GM18507 (cell line): ENCODE measurements around the gene LIPN.

Source experiments
- DNase-seq: peaks from one replicate; pipeline ENCODE4 v3.0.0; 2011; ENCODE audit warnings: low read depth; ENCODE audit not compliant: insufficient read length; ENCODE audit errors: extremely low spot score
- FAIRE-seq: peaks from 2 replicates; lab custom pipeline; 2011; peaks lifted over from hg19 to GRCh38; lab: Jason Lieb, UNC

LIPN gene

DNA sequence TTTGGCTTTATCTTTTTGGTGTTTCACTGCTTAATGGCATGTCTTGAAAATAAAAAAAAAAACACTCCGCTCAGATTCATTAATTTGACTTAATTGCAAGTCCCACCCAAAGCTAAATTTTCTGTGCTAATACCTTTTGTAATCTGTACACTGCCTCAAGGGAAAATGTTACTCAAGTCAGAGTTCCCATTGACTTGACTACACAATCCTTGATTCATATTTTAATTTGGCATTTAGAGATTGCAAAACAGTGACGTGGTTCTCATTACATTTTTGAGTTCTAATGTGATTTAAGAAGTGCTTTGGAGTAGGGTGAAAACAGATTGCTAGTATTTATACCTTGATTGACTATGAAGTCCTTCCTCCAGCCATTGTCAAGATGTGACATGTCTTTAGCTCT, 21.4 kb downstream of the LIPN start:
- FAIRE-seq (no peak), DNase-seq (no peak)

DNA sequence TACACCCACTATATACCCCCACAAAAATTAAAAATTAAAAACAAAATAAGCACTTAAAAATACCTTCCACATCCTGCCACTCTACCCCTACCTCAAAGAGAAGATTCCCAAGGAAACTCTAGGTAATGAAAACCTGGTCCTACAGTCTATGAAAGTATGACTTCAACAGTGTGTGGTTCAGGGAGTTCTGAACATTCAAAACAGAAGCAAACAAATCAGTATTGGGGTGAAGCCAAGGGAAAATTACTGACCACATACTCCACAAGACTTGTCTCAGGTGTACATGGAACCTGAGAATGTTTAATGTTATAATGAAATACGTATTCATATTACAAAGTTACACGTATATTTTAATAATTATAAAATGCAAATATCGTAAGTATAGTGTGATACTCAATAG, 22.4 kb downstream of the LIPN start:
- DNase-seq: no peak
- FAIRE-seq: peak; percentile 39

DNA sequence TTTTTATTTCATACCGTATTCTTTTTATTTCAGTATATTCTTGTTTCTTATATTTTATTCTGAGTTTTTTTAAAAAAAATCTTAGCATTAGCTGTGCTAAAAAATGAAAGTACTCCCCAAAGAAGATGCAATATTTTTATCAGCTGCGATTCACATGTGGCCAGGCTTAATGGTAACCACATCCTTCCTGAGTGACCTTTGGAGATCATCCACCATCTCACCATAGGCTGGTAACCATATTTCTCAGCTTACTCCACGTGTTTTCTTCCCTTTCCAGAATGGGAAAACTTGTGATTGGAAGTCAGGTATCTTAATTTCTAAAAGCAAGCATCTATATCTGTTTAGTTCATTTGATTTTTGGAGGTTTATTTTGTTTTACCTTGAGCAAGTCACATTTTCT, 23.9 kb downstream of the LIPN start:
- peak; percentile 72 for FAIRE-seq

DNA sequence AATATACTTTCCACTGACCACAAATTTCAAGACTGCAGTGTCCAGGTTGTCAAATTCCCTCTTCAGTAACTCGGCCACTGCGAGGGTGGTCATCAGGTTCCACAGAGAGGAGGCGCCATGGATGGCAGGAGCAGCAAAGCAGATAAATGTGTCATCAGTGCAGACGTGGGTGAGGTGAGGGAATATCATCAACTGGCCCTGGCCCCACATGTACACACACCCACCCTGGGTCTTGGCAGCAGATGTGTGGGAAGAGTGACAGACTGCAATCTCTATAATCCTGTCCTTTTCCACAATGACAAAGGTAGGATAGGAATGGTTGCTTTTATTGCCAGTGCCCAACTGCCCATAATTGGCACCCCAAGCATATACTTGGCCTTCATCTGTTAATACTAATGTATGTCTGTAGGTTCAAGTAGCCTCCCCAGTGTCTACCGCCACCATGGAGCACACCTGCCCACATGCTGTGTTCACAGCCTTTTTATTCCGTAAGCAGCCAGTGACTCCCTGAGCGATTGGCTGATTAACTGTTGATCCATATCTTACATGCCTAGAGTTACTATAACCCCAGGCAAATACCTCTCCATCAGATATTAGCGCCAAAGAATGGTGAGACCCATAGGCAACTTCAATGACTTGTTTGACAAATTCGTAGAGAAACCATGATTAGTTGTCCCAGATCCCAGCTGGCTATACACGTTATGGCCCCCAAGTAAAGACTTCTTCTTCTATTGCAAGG, 26.4 kb downstream of the LIPN start:
- no peak for FAIRE-seq
- no peak for DNase-seq

More for the DNA sequence above, 23.9 kb downstream of the LIPN start:
- DNase-seq: no peak

DNA sequence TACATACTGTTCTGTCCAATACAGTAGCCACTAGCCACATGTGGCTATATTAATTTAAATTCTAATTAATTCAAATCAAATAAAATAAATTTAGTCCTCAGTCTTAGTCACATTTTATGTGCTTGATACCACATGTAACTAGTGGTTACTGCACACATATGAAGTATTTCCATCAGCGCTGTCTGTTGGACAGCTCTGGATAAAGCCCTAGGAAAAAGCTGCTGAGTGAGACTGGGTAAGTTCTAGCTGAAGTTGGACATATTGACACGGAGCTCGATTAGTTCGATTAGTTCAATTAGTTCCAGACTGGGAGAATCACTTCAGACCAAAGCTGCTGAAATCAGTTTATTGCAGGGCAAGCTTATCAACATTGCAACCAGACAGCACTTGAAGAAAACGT, 27.6 kb downstream of the LIPN start:
- FAIRE-seq (no peak), DNase-seq (no peak)

DNA sequence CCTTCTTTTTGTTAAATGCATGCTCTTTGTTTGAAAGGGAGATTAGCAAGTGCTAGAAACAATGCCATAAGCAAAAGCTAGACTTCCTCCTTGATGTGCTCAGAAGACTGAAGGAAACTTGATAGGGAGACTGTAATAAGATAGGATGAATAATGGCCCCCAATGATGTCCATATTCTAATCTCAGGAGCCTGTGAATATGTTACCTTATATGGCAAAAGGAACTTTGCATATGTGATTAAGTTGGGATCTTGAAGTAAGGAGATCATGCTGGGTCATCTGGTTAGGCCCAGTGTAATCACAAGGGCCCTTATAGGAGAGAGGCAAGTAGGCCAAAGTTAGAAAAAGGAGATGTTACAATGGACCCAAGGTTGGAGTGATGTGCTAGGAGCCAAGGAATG, 29.1 kb downstream of the LIPN start:
- no peak for FAIRE-seq
- no peak for DNase-seq

DNA sequence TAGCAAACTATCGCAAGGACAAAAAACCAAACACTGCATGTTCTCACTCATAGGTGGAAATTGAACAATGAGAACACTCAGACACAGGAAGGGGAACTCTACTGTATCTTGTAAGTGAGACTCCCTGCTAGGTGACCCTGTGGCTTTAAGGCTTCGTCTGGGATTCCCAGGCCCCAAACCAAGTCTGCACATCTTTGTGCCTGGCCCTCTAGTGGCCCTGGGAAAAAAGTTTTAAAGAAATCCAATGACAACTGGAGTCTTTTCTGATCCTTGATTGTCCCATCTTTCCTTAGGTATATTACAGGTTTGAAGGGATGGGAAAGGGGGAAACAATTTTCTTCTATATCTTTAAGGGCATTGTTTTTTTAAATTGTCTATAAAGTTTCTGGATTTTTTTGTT, 32.1 kb downstream of the LIPN start:
- FAIRE-seq: peak; percentile 67

DNA sequence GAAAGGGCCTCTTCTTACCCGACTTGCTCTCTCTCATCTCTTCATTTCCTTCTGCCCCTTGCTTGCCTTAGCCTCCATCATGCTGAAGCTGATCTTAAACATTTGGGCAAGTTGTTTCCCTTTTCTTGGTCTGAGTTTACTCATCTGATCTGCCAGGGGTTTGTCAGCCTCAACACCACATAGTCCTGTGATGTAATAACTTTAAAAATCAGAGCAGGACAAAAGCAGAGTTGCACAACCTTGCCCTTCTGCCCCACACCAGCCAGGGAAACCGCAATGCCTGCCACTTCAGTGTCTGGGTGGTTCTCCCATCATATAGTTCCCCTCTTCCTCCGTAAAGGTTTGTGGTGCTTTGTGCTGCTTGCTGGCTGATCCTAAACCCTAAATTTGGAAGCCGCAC, 32.8 kb downstream of the LIPN start:
- DNase-seq: no peak
- FAIRE-seq: peak; percentile 50

More for the DNA sequence above, 32.1 kb downstream of the LIPN start:
- DNase-seq: no peak

DNA sequence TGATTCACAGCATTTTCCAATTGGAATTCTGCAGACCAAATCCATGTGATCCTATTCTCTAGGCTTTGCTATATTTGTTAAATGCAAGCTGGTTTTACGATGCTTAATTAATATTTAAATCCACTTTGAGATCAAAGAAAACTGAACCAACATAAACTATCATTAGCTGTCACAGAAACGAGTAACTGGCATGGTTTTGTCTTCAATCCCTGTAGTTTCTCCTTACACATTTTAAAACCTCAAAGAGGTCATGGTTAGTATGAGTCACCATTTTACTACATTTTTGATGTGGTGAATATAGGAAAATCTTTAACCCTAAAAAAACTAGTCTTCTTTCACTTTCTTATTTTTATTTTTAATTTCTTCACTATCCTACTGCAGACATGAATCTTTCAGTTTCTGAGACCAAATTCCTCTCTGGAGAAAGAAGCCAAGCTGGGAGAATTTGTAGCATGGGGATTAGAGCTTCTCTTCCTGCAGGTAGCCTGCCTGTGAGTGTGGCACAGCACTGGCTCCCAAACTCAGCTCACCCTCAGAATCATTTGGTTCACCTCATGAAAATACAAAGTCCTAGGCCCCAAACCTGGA, 34.0 kb downstream of the LIPN start:
- DNase-seq: no peak
- FAIRE-seq: peak; percentile 18

DNA sequence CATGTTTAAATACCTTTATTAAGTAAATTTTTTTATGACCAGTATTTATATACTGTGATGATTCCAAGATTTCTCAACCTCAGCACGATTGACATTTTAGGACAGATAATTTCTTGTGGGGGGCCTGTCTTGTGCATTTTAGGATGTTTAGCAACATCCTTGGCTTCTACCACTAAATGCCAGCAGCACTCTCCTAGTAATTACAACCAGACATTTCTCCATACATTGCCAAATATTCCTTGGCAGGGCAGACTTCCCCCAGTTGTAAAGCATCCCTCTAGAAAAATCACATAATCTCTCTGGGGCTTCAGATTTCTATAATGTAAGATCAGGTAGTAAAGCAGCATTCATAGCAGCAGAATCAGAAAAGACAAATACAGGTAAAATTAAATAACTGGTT, 34.9 kb downstream of the LIPN start:
- FAIRE-seq: no peak
- DNase-seq: no peak

DNA sequence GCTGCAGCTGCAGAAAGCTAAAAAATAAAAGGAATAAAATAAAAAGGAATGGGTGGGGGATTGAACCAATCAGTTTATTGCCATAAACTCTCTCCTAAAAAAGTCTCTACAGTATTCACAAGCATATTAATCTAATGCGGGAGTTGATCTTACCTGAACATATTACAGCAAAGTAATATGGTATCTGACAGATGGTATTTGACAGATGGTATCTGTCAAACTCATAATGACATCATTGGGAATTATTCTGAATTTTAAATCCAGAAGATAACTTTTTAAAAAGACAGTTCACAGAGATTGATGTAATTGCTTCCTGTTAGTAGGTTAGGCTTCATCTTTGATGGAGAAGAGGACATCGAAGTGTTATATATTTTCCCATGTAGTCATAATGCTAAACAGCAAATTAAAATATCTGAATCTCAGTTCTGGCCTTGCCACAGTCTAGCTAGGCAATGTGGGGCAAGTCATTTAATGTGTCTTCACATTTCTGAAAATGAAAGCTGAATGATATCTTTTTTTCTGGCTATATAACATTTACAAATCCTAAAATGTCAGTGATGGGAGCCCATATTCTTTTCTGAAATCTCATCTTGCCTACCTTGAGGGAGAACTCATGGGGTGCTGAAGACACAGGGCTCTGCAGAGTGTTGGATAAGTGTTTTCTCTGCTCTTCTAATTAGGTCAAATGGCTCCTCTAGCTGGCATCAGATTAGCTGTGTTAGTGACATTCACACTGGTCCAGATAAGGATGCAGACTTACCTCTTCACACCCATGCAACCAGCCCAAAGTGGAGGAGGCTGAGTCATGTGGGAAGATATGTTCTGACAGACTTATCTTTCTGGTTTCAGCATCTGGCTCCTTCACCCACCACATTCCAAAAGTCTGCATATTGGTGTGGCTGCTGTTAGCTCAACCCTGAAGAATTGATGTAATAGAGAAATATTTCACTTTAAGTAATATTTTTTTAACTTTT, 40.6 kb downstream of the LIPN start:
- FAIRE-seq (no peak), DNase-seq (no peak)

DNA sequence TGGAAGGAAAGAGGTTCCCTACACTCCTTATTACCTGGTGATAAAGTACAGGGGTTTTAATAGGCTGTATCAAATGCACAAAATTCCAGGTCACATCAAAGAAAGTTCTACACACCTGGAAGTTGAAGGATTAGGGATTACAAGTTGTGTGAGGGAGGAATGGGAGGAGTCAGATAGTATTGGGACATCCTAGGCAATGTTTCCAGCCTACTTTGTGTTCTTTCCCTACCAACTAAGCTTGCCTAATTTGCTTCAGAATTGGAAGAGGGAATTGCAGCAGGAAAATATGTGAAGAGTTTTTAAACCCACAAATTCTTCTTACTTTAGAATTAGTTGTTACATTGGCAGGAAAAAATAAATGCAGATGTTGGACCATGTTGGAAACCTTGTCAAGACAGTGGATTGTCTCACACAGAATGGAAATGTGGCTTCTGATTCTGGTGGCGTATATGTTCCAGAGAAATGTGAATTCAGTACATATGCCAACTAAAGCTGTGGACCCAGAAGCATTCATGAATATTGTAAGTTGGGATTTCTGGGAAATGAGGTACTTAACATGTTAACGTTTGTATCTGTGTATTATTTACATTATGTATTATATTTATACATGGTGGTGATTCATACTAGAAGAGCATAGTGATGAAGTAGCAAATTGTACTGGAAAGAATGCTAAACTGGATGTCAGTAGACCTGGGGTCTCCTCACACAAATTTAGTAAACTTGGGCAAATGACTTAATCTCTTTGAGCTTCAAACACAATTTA, 42.9 kb downstream of the LIPN start, which contains the start of gene LIPM:
TSS of gene LIPM (plus strand) at position 208 of the 763 bp plus-strand sequence. CDS start at position 375, 167 bp downstream.
- FAIRE-seq: no peak
- DNase-seq: no peak

DNA sequence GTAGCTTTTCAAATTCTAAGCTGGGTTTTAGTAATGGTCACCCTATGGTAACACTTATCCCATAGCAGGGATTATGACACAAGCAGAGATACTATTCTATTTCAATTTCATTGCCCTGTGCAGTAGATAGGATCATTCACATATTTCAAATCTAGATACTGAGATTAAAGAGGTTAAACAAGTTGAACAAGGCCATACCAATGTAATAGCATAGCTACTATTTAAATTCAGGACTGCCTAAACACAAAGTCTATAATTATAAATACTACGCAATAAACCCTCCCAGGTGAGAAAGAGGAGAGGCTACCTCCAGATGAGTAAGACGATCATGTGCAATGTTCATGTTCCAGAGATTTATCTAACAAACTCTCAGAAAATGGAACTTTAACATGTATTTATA, 43.8 kb downstream of the LIPN start:
- no peak for FAIRE-seq

DNA sequence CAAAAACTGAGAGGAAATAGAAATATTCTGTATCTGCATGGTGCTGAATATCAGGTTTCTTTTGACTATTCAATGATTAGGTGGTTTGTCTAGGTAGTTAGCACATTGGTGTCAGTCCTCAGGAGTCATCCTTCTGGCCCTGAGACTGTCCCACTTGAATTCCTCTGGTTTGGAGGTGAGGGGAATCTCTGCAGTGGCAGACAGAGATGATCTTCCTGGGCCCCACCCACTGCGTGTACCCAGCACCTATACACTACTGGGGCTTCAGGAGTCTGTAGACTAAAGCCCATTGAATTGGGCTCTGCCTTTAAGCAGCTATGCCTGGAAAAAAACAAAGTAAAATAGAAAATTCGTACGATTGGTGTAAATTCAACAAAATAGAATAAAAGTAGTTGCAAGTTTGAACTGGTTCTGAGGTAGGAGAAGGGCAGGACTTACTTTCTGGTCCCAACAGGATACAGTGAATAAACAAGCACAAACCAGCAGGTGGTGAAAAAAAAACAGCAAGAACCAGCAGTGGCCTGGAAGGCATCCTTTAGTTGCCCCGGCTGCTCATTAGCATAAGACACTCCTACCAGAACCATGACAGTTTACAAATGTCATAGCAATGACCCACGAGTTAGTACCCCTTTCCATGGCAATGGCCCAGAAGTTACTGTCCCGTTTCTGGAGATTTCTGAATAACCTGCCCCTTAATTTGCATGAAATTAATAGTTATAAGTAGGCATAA, 44.4 kb downstream of the LIPN start:
- FAIRE-seq (no peak), DNase-seq (no peak)

More for the DNA sequence above, 43.8 kb downstream of the LIPN start:
- no peak for DNase-seq

DNA sequence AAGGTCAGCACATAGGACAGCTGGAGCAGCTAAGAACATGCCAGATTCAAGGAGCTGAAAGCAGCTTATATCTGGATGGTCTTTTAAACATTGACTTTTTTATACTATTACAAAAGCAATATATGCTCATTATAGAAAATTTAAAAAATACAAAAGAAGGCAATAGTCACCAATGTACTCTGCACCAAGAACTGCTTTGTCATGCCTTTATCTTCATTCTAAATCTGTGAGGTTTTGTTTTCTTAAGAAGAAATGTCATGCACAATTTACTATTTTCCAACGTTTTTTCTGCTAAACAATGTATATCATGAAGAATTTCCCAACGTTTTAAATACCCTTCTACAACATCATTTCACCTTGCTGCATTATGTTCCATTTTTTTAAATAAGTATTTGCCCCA, 45.5 kb downstream of the LIPN start:
- no peak for DNase-seq
- no peak for FAIRE-seq

DNA sequence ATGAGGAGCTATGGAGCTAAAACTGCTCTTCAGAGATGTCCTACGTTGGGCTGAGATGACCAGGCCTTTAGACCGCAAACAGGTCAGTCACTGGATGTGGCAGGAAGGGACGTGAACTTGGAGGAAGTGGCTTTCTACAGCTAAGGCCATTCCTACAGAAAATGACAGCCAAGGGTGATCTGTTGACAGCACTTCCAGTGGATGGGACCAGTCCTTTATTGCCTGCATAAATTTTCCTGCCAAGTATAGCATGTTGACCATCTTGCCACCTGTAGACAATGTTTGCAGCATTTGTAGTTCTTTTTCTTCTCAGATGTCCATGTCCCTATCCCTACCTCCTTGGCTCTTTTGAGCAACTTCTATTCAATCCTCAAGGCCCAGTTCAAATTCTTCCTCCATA, 46.1 kb downstream of the LIPN start:
- no peak for DNase-seq
- no peak for FAIRE-seq

DNA sequence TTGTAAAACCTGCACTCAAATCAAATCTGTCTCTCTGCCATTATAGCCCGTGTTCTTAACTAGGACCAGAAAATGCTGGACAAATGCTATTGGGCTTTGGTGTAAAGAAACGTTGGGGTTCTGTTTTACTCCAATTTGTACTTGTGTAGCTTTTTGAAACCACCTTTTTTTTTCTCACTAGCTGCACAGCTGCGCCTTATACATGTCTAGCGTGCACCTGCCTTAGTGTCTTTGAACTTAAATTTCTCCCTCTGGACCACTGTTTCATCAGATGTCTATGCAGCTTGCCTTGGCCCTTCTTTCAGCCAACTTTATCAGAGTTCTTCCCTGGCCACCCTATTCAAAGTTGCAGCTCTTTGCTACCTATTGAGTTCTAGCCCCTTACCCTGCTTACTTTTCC, 49.8 kb downstream of the LIPN start:
- FAIRE-seq (no peak), DNase-seq (no peak)

DNA sequence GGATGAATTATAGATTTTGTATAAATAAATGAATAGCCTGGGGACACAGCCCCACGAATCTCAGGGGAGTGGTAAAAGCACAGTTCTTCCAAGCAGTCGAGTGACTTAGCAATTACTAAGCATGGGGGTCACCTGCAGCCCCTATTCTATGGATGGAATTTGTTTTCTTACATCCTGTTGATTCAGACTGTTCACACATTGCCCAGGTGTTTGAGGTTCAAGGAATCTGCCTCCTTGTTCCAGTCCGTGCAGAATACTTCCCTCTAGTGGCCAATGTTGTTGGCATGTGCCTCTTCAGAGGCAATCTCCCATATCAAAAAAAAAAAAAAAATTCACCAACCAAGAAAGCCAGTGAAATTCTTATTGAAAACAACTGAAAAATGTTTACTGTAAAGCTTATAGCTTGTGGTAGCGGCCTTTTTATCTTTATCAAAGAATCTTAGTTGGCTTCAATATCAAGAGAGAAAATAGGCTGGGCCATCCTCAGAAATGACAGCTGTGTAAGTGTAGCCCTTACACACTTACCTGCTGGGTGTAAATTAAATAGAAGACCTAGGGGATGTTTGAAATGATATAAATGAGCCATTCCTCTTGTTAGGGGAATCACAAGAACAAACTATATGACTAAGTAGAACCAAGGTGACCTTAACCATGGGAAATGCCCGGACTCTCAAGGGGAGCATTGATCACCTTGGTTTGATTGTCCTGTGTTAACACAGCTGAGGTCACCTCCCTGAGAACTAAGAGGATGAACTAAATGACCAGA, 50.6 kb downstream of the LIPN start:
- FAIRE-seq: peak; percentile 89
- no peak for DNase-seq
